CD14-positive monocyte (primary cell): ENCODE results near the gene CDK3. TPM values are rescaled to one million over a fixed set of nuclear protein-coding genes. Genes with fewer than 3 reads are reported as not detected.

Experiments used
- DNase-seq, 3 donors: peaks; one replicate each; pipeline ENCODE4 v3.0.0-alpha.2; 2011 to 2022
- H2AFZ ChIP-seq: 2 replicates; pipeline ENCODE4 v1.6.0; 2012; ENCODE audit warnings: mild to moderate bottlenecking, low read depth, low read length, inconsistent platforms; ENCODE audit not compliant: insufficient read depth, poor library complexity, severe bottlenecking
- H3K27ac ChIP-seq, 2 donors: 1 replicate in 1 of 2; 2 replicates in 1 of 2; pipeline ENCODE4 v1.5.1; 2012 to 2013; ENCODE audit warnings: low read length in 2 of 2, control low read depth in 1 of 2, inconsistent platforms in 1 of 2, low read depth in 1 of 2, mild to moderate bottlenecking in 1 of 2
- H3K27me3 ChIP-seq, 2 donors: one replicate each; pipeline versions ENCODE4 v1.6.0 to v1.6.1; 2011 to 2013; ENCODE audit warnings: low read length in 2 of 2; ENCODE audit not compliant: control insufficient read depth in 2 of 2, insufficient read depth in 2 of 2
- H3K36me3 ChIP-seq, 2 donors: replicated peaks in 1 of 2; 1 replicate in 1 of 2; 2 replicates in 1 of 2; pipeline versions ENCODE4 v1.5.1 to v1.6.1; 2012 to 2013; ENCODE audit warnings: low read length in 2 of 2, control low read depth in 1 of 2, inconsistent platforms in 1 of 2, mild to moderate bottlenecking in 1 of 2; ENCODE audit not compliant: insufficient read depth in 2 of 2, control insufficient read depth in 1 of 2
- H3K4me1 ChIP-seq, 2 donors: 1 replicate in 1 of 2; 2 replicates in 1 of 2; pipeline versions ENCODE4 v1.5.1 to v1.6.1; 2012 to 2013; ENCODE audit warnings: low read length in 2 of 2, control low read depth in 1 of 2, inconsistent platforms in 1 of 2, mild to moderate bottlenecking in 1 of 2, moderate library complexity in 1 of 2; ENCODE audit not compliant: insufficient read depth in 2 of 2, control insufficient read depth in 1 of 2
- H3K4me2 ChIP-seq: replicated peaks from 2 replicates; pipeline ENCODE3; 2012; ENCODE audit warnings: low read length, moderate library complexity, mild to moderate bottlenecking; ENCODE audit not compliant: poor library complexity, severe bottlenecking; ENCODE audit errors: extremely low read depth
- H3K4me3 ChIP-seq, 3 experiments: fragments of 200-600 bp in 1 of 3; sonication (generic) in 1 of 3; replicated peaks in 1 of 3; 1 replicate in 2 of 3; 2 replicates in 1 of 3; pipeline ENCODE4 v1.5.1; 2011 to 2013; ENCODE audit warnings: low read length in 3 of 3, mild to moderate bottlenecking in 3 of 3, control low read depth in 2 of 3, low read depth in 2 of 3, inconsistent platforms in 1 of 3, moderate library complexity in 1 of 3
- H3K79me2 ChIP-seq: 2 replicates; pipeline ENCODE4 v1.6.0; 2012; ENCODE audit warnings: mild to moderate bottlenecking, control low read depth, inconsistent platforms, low read length, moderate library complexity; ENCODE audit not compliant: insufficient read depth
- H3K9ac ChIP-seq: 2 replicates; pipeline ENCODE4 v1.6.0; 2017; ENCODE audit warnings: low read length, mild to moderate bottlenecking; ENCODE audit not compliant: insufficient read depth, poor library complexity, severe bottlenecking
- H3K9me3 ChIP-seq, 2 donors: replicated peaks in 1 of 2; 1 replicate in 1 of 2; 2 replicates in 1 of 2; pipeline versions ENCODE4 v1.5.1 to v1.6.1; 2012 to 2013; ENCODE audit warnings: low read length in 2 of 2, control low read depth in 1 of 2; ENCODE audit not compliant: control insufficient read depth in 1 of 2, insufficient read depth in 1 of 2
- H4K20me1 ChIP-seq: 2 replicates; pipeline ENCODE4 v1.6.0; 2012; ENCODE audit warnings: mild to moderate bottlenecking, low read length, control low read depth, moderate library complexity; ENCODE audit not compliant: insufficient read depth
- H3K27ac Mint-ChIP-seq, 7 donors: one replicate each; pipeline ENCODE4 v1.8.0; 2020; ENCODE audit warnings: mild to moderate bottlenecking in 7 of 7, mixed read lengths in 7 of 7, moderate library complexity in 6 of 7, inconsistent platforms in 2 of 7
- H3K27me3 Mint-ChIP-seq, 3 donors: one replicate each; pipeline ENCODE4 v1.8.0; 2021 to 2022; ENCODE audit warnings: low read depth in 3 of 3, mild to moderate bottlenecking in 3 of 3, mixed read lengths in 3 of 3, moderate library complexity in 3 of 3, inconsistent platforms in 1 of 3
- H3K36me3 Mint-ChIP-seq, 2 donors: one replicate each; pipeline ENCODE4 v1.8.0; 2020; ENCODE audit warnings: mixed read lengths in 2 of 2, inconsistent platforms in 1 of 2, mild to moderate bottlenecking in 1 of 2
- H3K4me1 Mint-ChIP-seq: one replicate; pipeline ENCODE4 v1.8.0; 2020; ENCODE audit warnings: mild to moderate bottlenecking, mixed read lengths
- H3K4me3 Mint-ChIP-seq, 2 donors: one replicate each; pipeline ENCODE4 v1.8.0; 2020; ENCODE audit warnings: mild to moderate bottlenecking in 2 of 2, mixed read lengths in 2 of 2, moderate library complexity in 1 of 2
- H3K9me3 Mint-ChIP-seq, 7 donors: one replicate each; pipeline ENCODE4 v1.8.0; 2020 to 2022; ENCODE audit warnings: mixed read lengths in 7 of 7, mild to moderate bottlenecking in 6 of 7, moderate library complexity in 6 of 7, inconsistent platforms in 2 of 7
- CTCF ChIP-seq: fragments of 200-600 bp; IDR thresholded peaks from one replicate; pipeline ENCODE4 v1.8.0; 2022; ENCODE audit warnings: antibody characterized with exemption, mild to moderate bottlenecking
- WGBS: methylation state at CpG from one replicate; pipeline ENCODE4 v1.1.5; 2013; ENCODE audit warnings: missing lambda C conversion rate; ENCODE audit not compliant: insufficient coverage; 5-methylcytosine and 5-hydroxymethylcytosine counted together
- intact Hi-C, 2 donors: fragments of 100-400 bp; cut with micrococcal nuclease; formaldehyde crosslinking; loops; one replicate each; pipeline versions ENCODE4 v1.15.0 to v1.15.1; 2023
- polyA plus RNA-seq, 3 donors: library from polyadenylated mRNA; depleted of rRNA in 1 of 3; unstranded in 2 of 3; stranded (reverse) in 1 of 3; fragments of 300-500 nt in 2 of 3; fragments of >200 nt in 1 of 3; fragmentation: Illumina TruSeq in 2 of 3; gene quantifications; 1 replicate in 2 of 3; 2 replicates in 1 of 3; pipeline ENCODE4 v1.2.3, GENCODE V29; 2012 to 2021

The CDK3 gene
- polyA plus RNA-seq, 3 donors: 25.5 TPM; not detected in 2

DNA sequence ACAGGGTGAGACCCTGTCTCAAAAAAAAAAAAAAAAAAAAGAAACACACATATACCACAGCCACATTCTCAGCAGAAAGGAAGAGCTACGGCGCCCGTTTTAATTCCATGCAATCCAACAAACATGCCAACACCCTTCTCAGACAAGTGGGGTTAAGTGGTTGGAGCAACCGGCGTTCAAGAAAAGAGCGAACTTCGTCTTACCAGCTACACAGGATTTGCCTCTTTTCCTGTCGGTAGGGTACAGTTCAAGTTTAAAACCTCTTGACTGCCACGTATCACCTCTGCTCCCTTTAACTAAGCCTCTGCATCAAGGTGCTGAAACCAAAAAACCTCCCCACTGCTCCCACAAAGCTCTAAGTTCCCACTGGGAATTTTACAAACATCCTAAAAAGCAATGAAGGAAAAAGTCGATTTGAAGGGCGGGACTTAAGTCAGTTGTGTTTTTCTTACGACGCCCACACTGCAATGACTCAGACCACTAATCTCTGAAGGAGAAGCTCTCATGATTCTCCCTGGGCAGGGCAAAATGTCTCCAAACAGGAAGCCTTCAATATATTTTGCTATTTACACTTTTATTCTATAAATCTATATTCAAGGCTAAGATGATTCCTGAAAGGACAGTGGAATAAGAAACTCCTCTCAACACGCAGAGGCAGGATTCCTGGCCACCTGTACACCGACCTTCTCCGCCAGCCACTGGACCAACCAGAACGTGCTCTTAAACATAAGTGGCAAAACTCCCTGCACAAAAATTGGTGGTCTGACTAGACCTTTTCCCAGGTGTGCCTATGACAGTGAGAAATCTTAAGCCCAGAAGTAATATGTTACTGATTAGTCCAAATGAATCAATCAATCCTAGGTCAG is 52.8 kb downstream of the CDK3 start:
- WGBS: 100% methylated on average over 7 of the region's 17 CpGs
- H3K27me3 ChIP-seq: no peaks in the 10 kb centered on the region
- peaks cover 19 to 20% of the 10 kb centered on the region in 2 donors for H3K4me1 ChIP-seq
- Mint-ChIP-seq H3K4me3 (no peak overlapping the region), H3K27me3 (no peaks in the 10 kb centered on the region), H3K27ac (no peak overlapping the region), H3K9me3 (no peaks in the 10 kb centered on the region), H3K36me3 (peaks cover 74 to 96% of the 10 kb centered on the region in 2 donors), H3K4me1 (peaks cover 20% of the 10 kb centered on the region)
- H3K4me2 ChIP-seq: no peak overlapping the region
- peaks cover 9% of the 10 kb centered on the region for H3K79me2 ChIP-seq
- peaks cover 45% of the 10 kb centered on the region for H4K20me1 ChIP-seq
- H2AFZ ChIP-seq: no peak overlapping the region
- H3K9ac ChIP-seq: no peak overlapping the region
- H3K27ac ChIP-seq: no peak overlapping the region
- H3K36me3 ChIP-seq: peaks cover 70 to 97% of the 10 kb centered on the region in 2 donors
- intact Hi-C loops: no loop called here
- no peak for TF ChIP-seq CTCF
- H3K4me3 ChIP-seq: no peak overlapping the region
- H3K9me3 ChIP-seq: no peaks in the 10 kb centered on the region
- no peak for DNase-seq

DNA sequence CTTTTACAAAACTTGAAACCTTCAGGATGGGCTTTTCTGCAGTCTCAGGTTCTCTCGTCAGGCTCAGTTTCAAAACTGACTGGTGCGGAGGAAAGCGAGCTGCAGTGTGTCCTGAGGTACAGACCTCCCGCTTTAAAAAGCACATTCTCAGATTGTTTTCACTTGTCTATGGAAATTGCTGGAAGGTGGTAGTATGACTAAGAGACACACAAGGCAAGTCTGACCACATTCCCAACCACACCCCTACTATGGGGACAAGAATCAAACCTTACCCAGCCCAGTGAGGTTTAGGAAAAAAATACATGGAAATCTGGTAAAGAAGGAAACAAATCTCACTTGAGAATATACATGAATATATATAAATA is 53.4 kb downstream of the CDK3 start:
- Histone ChIP-seq H3K79me2 (peaks cover 9% of the 10 kb centered on the region), H3K27me3 (no peaks in the 10 kb centered on the region), H3K4me2 (no peak overlapping the region), H3K9ac (no peak overlapping the region), H3K27ac (no peak overlapping the region), H3K9me3 (no peaks in the 10 kb centered on the region), H3K4me3 (no peak overlapping the region), H3K4me1 (peaks cover 13 to 14% of the 10 kb centered on the region in 2 donors), H4K20me1 (peaks cover 39% of the 10 kb centered on the region), H3K36me3 (peaks cover 70 to 97% of the 10 kb centered on the region in 2 donors), H2AFZ (no peak overlapping the region)
- H3K4me1 Mint-ChIP-seq: peaks cover 14% of the 10 kb centered on the region
- WGBS: 100% methylated on average over 1 of the region's 4 CpGs
- H3K9me3 Mint-ChIP-seq: no peaks in the 10 kb centered on the region
- peaks cover 74 to 96% of the 10 kb centered on the region in 2 donors for H3K36me3 Mint-ChIP-seq
- H3K27ac Mint-ChIP-seq: no peak overlapping the region
- DNase-seq: no peak
- H3K27me3 Mint-ChIP-seq: no peaks in the 10 kb centered on the region
- intact Hi-C loops: no loop called here
- H3K4me3 Mint-ChIP-seq: no peak overlapping the region
- no peak for TF ChIP-seq CTCF

Other genes with a start within 250 kb of the CDK3 start
- gene GALK1, start 235.7 kb upstream of the CDK3 start, polyA plus RNA-seq: 100 to 1,000 TPM in 1 of 3 donors, 10 to 100 TPM in 2; 44.8 to 108 (median 84.3) TPM
- 10 to 100 TPM in 1 of 3 donors, 1 to 10 TPM in 2; 6.3 to 12.9 (median 7.8) TPM for gene UNK, start 216.0 kb upstream of the CDK3 start, polyA plus RNA-seq
- gene UNC13D, start 156.5 kb upstream of the CDK3 start, polyA plus RNA-seq: 100 to 1,000 TPM in 1 of 3 donors, 10 to 100 TPM in 2; 28.4 to 111 (median 53.3) TPM
- gene WBP2, start 145.5 kb upstream of the CDK3 start, polyA plus RNA-seq: 10 to 100 TPM; 62.4 to 93.3 (median 67.9) TPM
- under 1 TPM in 1 of 3 donors, not detected in 2; 0.20 TPM for gene TRIM47, start 122.3 kb upstream of the CDK3 start, polyA plus RNA-seq
- gene TRIM65, start 103.9 kb upstream of the CDK3 start, polyA plus RNA-seq: 10 to 100 TPM in 1 of 3 donors, 1 to 10 TPM in 2; 5.6 to 10.4 (median 5.9) TPM
- 10 to 100 TPM; 27.8 to 44.1 (median 36.0) TPM for gene MRPL38, start 96.0 kb upstream of the CDK3 start, polyA plus RNA-seq
- gene FBF1, start 59.8 kb upstream of the CDK3 start, polyA plus RNA-seq: 1 to 10 TPM in 1 of 3 donors, under 1 TPM in 2; 0.32 to 4.4 (median 0.62) TPM
- 10 to 100 TPM; 21.6 to 49.7 (median 49.2) TPM for gene ACOX1, start 21.7 kb upstream of the CDK3 start, polyA plus RNA-seq
- 10 to 100 TPM; 22.4 to 37.2 (median 31.3) TPM for gene TEN1, start 21.6 kb upstream of the CDK3 start, polyA plus RNA-seq
- not detected for gene EVPL, start 26.5 kb downstream of the CDK3 start, polyA plus RNA-seq
- 10 to 100 TPM; 27.4 to 47.1 (median 42.1) TPM for gene SRP68, start 71.7 kb downstream of the CDK3 start, polyA plus RNA-seq
- 1 to 10 TPM in 2 of 3 donors, under 1 TPM in 1; 0.22 to 4.8 (median 1.1) TPM for gene GALR2, start 73.9 kb downstream of the CDK3 start, polyA plus RNA-seq
- under 1 TPM in 1 of 3 donors, not detected in 2; 0.09 TPM for gene ZACN, start 78.3 kb downstream of the CDK3 start, polyA plus RNA-seq
- gene EXOC7, start 102.9 kb downstream of the CDK3 start, polyA plus RNA-seq: 10 to 100 TPM; 30.7 to 86.5 (median 42.4) TPM
- gene FOXJ1, start 140.4 kb downstream of the CDK3 start, polyA plus RNA-seq: not detected
- gene RNF157, start 239.6 kb downstream of the CDK3 start, polyA plus RNA-seq: under 1 TPM in 1 of 3 donors, not detected in 2; 0.03 TPM